Ishikawa (cell line): Measurements from ENCODE around the gene ERP29.

Experiments
- EP300 ChIP-seq: IDR thresholded peaks from 2 replicates; pipeline ENCODE4 v1.6.1; 2012; ENCODE audit warnings: borderline replicate concordance
- FOXM1 ChIP-seq: IDR thresholded peaks from 2 replicates; pipeline ENCODE4 v1.6.1; 2012; ENCODE audit warnings: low read depth, borderline replicate concordance
- RAD21 ChIP-seq: IDR thresholded peaks from 2 replicates; pipeline ENCODE4 v1.6.1; 2012; ENCODE audit warnings: low read depth
- TAF1 ChIP-seq: IDR thresholded peaks from 2 replicates; pipeline ENCODE4 v1.6.1; 2012; ENCODE audit warnings: low read depth, mild to moderate bottlenecking
- TF ChIP-seq, protein P1 (sequence below): IDR thresholded peaks from 2 replicates; pipeline ENCODE4 v1.6.1; 2012; ENCODE audit warnings: low read depth, mild to moderate bottlenecking

DNA sequence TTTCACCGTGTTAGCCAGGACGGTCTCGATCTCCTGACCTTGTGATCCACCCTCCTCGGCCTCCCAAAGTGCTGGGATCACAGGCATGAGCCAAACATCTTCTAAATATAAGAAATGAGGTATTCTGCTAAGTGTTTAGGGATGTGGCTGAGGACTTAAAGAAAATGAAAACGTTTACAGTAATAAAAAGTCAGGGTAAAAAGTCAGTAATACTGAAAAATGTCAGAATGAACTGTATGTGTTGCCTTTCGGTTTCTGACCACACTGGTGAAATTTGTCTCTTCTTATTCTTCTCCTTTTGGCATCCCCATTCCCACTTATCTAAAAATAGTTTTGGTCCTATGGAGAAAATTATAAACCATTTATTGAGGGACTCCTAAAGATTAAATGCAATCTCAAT lies 20.8 kb upstream of the ERP29 start:
- TF ChIP-seq TAF1 (no peak), EP300 (no peak), RAD21 (no peak), FOXM1 (no peak)
- TF ChIP-seq, protein P1, sequence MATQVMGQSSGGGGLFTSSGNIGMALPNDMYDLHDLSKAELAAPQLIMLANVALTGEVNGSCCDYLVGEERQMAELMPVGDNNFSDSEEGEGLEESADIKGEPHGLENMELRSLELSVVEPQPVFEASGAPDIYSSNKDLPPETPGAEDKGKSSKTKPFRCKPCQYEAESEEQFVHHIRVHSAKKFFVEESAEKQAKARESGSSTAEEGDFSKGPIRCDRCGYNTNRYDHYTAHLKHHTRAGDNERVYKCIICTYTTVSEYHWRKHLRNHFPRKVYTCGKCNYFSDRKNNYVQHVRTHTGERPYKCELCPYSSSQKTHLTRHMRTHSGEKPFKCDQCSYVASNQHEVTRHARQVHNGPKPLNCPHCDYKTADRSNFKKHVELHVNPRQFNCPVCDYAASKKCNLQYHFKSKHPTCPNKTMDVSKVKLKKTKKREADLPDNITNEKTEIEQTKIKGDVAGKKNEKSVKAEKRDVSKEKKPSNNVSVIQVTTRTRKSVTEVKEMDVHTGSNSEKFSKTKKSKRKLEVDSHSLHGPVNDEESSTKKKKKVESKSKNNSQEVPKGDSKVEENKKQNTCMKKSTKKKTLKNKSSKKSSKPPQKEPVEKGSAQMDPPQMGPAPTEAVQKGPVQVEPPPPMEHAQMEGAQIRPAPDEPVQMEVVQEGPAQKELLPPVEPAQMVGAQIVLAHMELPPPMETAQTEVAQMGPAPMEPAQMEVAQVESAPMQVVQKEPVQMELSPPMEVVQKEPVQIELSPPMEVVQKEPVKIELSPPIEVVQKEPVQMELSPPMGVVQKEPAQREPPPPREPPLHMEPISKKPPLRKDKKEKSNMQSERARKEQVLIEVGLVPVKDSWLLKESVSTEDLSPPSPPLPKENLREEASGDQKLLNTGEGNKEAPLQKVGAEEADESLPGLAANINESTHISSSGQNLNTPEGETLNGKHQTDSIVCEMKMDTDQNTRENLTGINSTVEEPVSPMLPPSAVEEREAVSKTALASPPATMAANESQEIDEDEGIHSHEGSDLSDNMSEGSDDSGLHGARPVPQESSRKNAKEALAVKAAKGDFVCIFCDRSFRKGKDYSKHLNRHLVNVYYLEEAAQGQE: no peak
